GM12801 (cell line): ENCODE data around the gene FNTB.

Source experiments
- CTCF ChIP-seq: IDR thresholded peaks from one replicate; pipeline ENCODE4 v1.5.1; 2011; ENCODE audit warnings: control low read depth; ENCODE audit not compliant: insufficient read length; ENCODE audit errors: extremely low read depth

FNTB gene

DNA sequence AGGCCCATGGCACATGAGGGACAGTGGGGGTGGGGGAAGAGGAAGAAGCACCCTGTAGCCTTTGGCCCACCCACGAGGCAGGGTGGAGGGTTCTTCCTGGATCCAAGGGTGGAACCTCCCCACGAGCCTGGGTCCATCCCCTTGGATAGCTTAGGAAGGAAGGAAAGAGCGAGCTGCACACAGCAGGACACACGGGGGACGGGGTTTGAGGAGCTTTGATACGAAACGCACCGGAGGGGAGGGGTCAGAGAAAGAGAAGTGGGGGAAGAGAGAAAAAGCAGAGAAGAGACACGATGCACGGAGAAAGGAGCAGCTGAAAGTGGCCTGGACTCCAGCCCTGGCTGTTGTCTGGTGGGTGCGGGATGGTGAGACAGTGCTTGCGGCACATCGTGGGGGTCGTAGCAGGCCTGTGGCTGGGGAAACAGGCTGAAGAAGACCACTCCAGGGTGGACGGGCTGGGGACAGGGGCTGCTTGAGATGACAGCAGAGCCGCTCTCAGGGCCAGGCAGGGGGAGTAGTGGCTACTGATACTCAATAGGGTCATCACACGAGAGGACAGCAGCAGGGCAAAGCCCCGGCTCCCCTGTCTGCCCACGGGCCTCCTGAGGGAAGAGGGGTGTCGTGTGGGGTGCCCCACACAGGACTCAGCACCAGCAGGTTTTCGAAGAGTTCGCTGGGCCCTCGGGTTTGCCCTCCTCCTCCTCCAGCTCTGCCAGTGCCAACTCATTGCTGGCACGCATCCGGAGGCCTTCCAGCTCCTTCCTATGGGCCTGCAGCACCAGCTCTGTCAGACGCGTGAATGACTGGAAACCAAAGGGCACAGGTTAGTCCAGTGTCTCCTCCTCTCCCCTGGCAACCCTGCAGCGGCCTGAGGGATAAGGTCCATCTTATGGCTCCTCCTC lies 38.7 kb upstream of the FNTB start:
- TF ChIP-seq CTCF = no peak

DNA sequence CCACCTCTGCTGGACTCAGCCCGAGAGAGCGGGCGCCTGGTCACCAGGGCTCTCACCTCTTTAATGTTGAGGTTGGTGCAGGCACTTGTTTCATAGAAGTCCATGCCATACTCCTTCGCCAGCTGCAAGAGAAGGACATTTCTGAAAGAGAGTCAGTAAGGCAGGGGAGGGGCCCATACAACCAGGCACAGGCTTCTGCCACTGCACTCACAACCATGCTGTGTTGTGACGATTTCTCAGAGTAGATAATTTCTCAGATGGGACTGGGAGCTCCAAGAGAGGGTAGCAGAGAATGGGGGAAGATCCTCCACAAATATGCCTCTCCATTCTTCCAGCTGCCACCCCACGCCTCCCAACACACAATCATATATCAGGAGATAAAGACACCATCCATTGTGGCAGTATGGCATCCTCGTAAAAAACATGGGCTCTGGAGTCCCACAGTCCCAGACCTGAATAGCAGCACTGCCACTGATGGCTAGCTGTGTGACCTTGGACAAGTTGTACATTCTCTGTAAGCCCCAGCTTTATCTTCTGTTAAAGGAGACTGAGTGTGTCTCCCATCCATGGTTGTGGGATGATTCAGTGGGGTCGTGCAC lies 38.0 kb upstream of the FNTB start:
- no peak for TF ChIP-seq CTCF

GRCh38 chr14:64950889-64951288 lies 35.8 kb upstream of the FNTB start:
- TF ChIP-seq CTCF = no peak

DNA sequence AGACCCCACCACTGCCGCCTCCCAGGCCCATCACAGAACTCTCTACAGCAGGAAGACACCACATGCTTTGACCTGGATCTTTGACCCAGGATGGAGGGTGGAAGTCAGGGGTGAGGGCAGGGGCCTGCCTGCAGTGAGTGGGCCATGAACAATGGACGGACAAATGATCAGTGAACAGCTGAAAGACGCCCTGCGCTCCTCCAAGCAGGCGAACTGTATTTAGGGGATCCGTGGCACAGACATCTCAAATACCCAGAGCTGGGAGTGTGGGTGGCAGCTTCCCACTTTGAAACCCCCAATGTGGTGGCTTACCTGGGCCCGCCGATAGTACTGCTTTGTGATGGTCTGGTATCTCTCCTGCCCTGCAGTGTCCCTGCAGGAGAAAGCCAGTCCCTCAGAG lies 35.4 kb upstream of the FNTB start:
- no peak for TF ChIP-seq CTCF

GRCh38 chr14:64951724-64952123 lies 35.0 kb upstream of the FNTB start:
- TF ChIP-seq CTCF = no peak

- TF ChIP-seq CTCF = no peak
Observed at GRCh38 chr14:64952598-64953309, 33.9 kb upstream of the FNTB start.

- TF ChIP-seq CTCF = no peak
Observed at GRCh38 chr14:64953310-64953654, 33.4 kb upstream of the FNTB start.
